GM21723 (cell line): ENCODE data around the gene ROPN1B.

Source experiments
- ATAC-seq: cut with Tn5 transposase; IDR thresholded peaks from one replicate; pipeline ENCODE4 v1.9.1; 2021; ENCODE audit warnings: mild to moderate bottlenecking, moderate library complexity; ENCODE audit not compliant: unreplicated experiment

The ROPN1B gene

DNA sequence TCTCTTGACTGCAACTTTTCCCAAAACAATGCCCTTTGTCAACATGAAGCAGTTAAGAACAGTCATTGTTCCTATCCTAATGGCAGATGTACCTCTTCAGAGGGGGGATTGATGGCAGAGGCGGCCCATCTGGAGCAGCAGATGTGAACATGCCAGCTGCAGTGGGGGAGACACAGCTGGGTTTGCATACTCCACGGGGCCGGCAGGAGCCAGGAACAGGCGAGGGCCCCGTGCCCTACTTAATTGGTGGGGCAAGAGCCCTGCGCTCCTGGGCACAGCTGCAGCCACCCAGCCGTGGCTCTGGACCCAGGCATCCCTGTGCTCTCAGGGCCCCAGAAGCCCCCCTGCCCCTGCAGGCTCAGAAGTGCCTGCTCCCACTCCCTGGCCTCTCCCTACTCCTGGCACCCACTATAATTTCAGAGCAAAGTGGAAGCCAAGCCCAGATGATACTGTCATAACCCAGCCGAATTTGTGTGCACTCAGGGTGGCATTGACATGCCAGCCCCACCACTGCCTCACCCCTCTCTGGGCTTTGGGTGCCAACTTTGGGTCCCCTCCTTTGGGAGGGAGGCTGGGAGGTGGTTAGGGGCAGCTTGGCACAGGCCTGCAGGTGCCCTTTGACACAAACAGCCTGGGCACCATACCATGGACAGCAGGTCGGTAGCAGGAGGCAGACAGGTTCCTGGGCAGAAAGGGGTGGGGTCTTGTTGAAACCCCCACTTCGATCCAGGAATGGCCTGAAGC, 34.6 kb downstream of the ROPN1B start:
- no peak for ATAC-seq

DNA sequence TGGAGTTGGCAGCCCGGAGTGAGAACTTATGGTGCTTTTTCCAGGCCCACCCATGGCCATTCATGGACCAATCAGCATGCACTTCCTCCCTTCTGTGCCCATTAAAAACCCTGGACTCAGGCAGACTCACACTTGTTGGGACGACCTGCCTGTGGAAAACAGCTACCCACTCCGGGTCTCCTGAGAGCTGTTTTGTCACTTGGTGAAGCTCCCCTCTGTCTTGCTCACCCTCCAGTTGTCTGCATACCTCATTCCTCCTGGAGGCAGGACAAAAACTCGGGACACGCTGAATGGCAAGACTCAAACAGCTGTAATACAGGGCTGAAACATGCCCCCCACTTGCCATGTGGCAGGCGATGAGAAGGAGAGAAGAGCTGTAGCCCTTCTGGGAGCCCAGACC, 35.2 kb downstream of the ROPN1B start:
- ATAC-seq = no peak

GRCh38 chr3:126004692-126005091, 35.7 kb downstream of the ROPN1B start:
- no peak for ATAC-seq

- ATAC-seq = no peak
These were observed 37.0 kb downstream of the ROPN1B start for GRCh38 chr3:126005951-126006350.

DNA sequence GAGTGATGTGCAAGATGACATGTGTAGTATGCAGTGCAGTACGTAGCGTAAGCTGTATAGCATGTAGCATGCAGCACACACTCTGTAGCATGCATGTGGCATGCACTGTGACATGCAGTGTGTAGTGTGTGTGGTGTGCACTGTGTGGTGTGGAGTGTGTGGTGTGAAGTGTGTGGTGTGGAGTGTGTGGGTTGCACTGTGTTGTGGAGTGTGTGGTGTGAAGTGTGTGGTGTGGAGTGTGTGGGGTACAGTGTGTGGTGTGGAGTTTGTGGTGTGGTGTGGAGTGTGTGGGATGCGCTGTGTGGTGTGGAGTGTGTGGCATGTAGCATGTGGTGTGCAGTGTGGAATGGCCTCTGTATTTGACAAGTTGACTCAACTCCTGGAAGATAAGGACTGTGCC, 39.2 kb downstream of the ROPN1B start:
- no peak for ATAC-seq

GRCh38 chr3:126009181-126009580, 40.2 kb downstream of the ROPN1B start:
- ATAC-seq = no peak

DNA sequence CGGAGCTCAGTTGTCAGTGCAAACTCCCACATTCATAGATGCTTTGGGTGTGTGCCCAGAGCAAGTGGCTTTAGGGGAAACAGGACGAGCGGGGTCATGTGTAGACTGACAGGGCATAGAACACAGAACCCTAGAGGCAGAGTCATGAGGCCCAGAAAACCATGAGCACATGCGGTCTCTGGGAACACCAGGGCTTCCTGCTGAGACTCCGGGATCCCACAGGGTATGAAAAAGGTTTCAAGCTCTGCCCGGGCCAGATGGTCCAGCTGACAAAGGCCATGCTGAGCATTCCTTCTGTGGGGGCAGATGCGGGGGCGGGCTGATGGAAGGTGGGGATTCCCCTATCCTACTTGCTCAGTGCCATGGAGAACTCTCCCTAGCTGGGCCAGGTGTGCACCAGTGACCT, 44.8 kb downstream of the ROPN1B start:
- ATAC-seq = no peak

DNA sequence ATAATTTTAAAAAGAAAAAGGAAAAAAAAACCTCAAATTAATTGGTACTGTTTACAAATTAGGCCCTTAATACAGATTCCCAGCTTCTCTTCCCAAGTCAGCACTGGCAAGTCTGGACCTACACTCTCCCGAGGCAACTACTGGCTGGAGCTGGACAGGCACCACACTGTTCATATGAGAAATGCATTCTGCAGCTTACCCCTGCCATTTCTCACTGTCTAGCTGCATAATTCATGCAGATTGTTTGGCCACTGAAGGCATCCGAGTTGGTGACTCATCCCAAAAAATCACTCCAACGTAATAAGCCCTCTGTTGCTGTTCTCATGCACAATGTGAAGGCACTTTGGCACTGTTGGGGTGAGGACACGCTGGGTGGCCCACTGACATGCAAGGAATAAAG, 45.3 kb downstream of the ROPN1B start:
- no peak for ATAC-seq

DNA sequence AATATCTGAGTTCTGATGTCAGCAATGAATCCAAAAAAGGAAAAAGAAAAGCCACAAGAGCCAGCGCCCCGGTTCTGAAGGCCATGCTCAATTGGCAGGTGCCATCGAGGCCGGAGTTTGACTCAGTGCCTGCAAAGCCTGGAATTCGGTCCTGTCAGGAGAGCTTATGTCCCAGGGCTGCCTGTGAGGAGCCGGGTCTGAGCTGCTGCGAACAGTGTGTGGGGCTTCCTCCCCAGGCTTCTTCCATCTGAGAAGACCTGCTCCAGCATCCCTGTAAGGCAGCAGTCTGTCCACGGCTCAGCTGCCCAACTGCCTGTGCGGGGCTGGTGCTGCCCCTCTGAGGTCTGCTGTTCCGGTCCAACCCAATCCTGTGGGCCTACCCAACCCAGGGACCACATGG, 46.1 kb downstream of the ROPN1B start:
- no peak for ATAC-seq

DNA sequence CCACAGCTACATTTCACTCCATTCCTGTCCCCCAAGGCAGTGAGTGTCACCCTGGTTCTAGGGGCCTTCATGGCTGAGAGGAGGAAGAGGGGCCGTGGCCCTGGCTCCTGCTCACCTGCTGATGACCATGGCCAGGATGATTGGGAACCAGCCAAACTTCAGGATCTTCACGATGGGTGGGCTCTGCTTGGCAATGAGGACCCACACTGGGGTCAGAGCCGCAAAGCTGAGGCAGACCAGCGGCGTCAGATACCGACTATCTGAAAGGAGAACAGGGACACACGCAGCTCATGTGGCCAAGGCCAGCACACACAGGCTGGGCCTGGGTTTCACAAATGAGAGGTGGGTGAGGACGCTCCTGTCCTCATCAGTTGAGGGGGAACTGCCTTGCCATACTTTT, 47.6 kb downstream of the ROPN1B start:
- ATAC-seq = no peak

- no peak for ATAC-seq
These were observed 48.4 kb downstream of the ROPN1B start for GRCh38 chr3:126017362-126017761.

- no peak for ATAC-seq
These were observed 49.6 kb downstream of the ROPN1B start for GRCh38 chr3:126018545-126018944.

DNA sequence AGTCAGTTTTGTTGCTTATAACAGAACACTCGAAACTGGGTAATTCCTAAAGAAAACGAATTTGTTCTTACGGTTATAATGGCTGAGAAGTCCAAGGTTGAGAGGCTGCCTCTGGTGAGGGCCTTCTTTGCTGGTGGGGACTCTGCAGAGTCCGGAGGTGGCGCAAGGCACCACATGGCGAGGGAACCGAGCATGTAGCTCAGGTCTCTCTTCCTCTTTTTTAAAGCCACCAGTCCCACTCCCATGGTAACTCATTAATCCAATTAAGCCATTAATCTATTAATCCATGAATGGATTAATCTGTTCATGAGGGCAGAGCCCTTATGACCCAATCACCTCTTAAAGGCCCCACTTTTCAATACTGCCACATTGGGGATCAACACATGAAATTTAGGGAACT, 50.0 kb downstream of the ROPN1B start:
- ATAC-seq = no peak

DNA sequence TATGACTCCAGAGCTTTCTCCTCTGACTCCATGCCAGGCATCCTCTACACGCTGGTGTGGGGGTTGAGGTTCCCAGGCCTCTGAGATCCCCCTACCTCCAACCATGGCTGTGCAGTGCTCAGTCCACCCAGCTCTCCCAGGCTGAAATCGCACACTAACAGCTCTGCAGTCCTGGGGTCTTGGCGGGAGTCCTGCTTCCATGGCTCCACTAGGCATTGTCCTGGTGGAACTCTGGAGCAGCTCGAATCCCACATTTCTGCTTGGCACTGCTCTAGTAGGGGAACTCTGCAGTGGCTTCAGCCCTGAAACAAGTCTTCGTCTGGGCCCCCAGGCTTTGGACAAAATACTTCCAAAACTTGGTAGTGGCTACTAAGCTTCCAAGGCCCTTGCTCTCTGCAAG, 50.7 kb downstream of the ROPN1B start:
- no peak for ATAC-seq

DNA sequence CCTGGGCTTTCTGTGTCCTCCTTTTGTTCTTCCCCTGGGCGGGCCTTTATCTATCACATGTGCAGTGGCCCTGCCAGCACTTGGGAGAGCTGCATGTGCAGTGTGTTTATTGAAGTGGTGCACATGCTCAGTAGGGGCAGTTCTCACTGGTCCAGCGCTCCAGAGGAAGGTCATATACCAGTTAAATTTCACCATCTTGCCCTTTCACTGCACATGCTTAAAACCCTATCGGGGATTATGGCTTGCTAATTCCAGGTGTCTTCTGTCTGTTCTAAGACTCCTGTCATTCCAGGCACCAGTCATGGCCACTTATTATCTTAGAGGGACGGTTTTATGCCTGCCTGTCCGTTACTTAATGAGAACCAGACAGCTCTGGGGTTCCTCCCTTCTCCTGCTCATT, 52.2 kb downstream of the ROPN1B start:
- no peak for ATAC-seq

DNA sequence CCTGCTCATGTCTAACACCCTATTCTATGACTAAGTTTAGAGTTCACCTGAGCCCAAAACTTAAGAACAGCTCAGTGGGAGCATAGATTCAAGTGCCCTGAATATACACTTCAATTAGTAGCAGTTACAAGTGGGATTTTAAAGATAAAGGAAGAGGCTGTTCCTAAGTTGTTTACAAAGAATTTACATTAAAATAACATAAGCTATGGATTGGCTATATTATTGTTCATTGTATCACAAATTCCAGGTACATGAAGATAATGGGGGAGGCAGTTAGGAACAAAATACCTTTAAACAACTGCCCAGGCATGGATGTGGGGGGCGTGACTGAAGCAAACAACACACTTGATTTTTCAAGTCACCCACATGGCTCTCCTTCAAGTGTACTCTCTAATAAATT, 52.7 kb downstream of the ROPN1B start:
- ATAC-seq = no peak

- ATAC-seq = no peak
These were observed 53.9 kb downstream of the ROPN1B start for GRCh38 chr3:126022741-126023359.

DNA sequence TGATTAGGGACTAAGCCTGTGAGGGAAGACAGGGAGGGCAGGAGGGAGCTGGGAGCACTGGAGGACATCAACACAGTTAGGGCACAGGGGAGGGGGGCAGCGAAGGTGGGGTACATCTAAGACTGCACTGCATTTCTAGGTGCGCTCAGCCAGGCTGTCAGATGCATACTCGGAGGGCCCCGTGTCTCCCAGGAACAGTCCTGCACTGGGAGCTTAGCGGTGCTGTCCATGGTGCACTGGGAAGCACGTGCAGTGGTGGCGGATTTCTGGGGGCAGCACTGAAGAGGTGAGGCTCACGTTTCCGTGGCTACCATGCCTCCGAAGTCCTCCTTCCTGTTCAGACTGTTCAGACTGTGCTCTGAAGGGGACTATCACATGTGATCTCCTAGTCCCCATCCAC, 54.4 kb downstream of the ROPN1B start:
- no peak for ATAC-seq

GRCh38 chr3:126024049-126024854, 55.3 kb downstream of the ROPN1B start:
- ATAC-seq = no peak

DNA sequence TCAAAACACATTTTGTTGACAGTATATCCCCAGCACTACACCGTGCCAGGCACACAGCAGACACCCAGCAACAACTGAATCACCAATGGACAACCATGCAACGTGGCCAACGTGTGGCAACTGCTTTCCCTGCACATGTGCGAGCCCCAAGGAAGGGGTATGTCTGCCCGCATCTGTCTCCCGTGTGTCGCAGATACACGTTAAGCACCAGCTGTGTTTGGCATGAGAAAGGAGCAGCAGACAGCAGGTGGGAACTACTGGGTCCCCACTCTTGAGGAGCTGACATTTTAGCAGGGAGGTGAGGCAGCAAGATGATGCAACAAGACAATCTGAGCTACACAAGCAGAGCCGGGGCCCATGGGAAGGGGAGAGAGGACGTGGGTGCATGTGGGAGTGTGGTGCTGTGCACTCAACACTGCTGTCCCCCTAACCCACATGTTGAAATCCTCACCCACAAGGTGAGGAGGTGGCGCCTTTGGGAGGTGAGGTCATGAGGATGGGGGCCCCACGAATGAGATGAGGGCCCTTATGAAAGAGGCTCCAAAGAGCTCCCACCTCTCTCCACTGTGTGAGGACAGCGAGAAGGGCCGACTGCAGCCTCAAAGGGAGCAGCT, 56.2 kb downstream of the ROPN1B start:
- no peak for ATAC-seq

- no peak for ATAC-seq
These were observed 56.9 kb downstream of the ROPN1B start for GRCh38 chr3:126025862-126026261.
